ENCODE measurements around the gene MCC.

The MCC gene

DNA sequence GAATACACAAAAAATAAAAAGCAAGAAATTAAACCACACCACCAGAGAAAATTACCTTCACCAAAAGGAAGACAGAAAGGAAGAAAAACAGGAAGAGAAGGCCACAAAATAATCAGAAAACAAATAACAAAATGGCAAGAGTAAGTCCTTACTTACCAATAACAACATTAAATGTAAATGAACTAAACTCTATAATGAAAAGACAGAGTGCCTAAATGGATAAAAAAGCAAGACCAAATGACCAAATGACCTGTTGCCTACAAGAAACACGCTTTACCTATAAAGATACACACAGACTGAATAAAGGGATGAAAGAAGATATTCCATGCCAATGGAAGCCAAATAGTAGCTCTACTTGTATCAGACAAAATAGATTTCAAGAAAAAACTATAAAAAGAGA is 140.7 kb downstream of the MCC start:
- in situ Hi-C loops (cut with HindIII; ENCODE audit: low sequenced_read_pairs), result no loop called here
- DNase-seq (ENCODE audit: low read depth), result no peak
- H3K4me3 ChIP-seq (ENCODE audit: low read depth, low read length), result no peak overlapping the region
- TF ChIP-seq CTCF (IDR thresholded peaks at IDR 0.05; ENCODE audit: low read depth, low read length, missing control alignments), result no peak

DNA sequence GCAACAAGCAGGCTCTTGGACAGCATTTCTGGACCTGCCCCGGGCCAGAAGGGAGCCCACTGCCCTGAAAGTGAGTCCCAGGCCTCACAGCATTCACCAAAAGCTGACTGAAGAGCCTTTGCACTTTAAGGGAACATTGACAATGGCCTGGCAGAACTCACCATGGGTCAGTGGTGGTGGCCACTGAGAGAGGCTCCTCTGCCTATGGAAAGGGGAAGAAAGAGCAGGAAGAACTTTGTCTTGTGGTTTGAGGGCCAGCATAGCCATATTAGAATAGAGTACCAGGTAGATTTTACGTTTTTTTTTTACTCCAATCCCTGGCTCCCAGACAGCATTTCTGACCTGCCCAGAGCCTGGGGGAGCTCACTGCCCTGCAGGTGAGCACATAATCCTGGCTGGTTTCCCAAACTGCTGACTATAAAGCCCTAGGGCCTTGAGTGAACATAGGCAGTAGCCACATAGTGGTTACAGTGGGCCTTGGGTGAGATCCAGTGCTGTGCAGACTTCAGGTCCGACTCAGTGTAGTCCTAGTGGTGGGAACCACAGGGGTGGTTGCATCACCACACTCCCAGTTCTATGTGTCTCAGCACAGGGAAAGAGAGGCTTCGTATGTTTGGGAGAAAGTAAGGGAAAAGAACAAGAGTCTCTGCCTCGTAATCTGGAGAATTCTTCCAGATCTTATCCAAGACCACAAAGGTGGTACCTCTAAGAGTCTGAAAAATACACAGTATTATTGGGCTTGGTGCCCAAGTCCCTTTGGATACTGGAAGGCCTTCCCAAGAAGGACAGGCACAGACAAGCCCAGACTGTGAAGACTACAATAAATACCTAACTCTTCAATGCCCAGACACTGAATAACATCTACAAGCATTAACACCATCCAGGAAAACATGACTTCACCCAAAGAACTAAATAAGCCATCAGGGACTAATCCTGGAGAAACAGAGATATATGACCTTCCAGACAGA is 143.0 kb downstream of the MCC start:
- peak; percentile 22 for TF ChIP-seq CTCF (IDR thresholded peaks at IDR 0.05; ENCODE audit: low read depth, low read length, missing control alignments)
- in situ Hi-C loops (cut with HindIII; ENCODE audit: low sequenced_read_pairs), result no loop called here
- DNase-seq (ENCODE audit: low read depth), result peak; percentile 95
- H3K4me3 ChIP-seq (ENCODE audit: low read depth, low read length), result no peak overlapping the region

DNA sequence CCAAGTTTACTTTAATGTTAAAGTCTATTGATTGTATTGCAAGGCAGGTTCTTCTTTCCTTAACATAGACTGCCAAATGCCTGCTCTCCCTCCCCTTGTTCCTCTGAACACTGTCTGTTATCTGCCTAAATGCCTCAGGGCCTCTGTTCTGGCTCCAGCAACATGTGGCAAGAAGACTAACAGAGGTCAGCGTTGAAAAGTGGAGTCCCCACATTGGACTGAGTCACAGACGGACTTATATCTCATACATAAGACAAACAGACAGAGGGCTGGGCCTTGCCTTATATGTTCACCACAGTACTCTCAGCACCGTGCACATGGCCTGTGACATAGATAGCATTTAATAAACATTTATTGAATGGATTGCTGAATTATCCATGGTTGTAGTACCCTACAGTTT is 144.9 kb downstream of the MCC start:
- in situ Hi-C loops (cut with HindIII; ENCODE audit: low sequenced_read_pairs), result no loop called here
- DNase-seq (ENCODE audit: low read depth), result no peak
- TF ChIP-seq CTCF (IDR thresholded peaks at IDR 0.05; ENCODE audit: low read depth, low read length, missing control alignments), result no peak
- H3K4me3 ChIP-seq (ENCODE audit: low read depth, low read length), result no peak overlapping the region

- no peak for DNase-seq (ENCODE audit: low read depth)
- TF ChIP-seq CTCF (IDR thresholded peaks at IDR 0.05; ENCODE audit: low read depth, low read length, missing control alignments), result no peak
- in situ Hi-C loops (cut with HindIII; ENCODE audit: low sequenced_read_pairs), result no loop called here
- H3K4me3 ChIP-seq (ENCODE audit: low read depth, low read length), result no peak overlapping the region
Observed at GRCh38 chr5:113340537-113340936, 147.7 kb downstream of the MCC start.

- in situ Hi-C loops (cut with HindIII; ENCODE audit: low sequenced_read_pairs), result no loop called here
- DNase-seq (ENCODE audit: low read depth), result no peak
- no peak overlapping the region for H3K4me3 ChIP-seq (ENCODE audit: low read depth, low read length)
- no peak for TF ChIP-seq CTCF (IDR thresholded peaks at IDR 0.05; ENCODE audit: low read depth, low read length, missing control alignments)
Observed at GRCh38 chr5:113338628-113339027, 149.6 kb downstream of the MCC start.

DNA sequence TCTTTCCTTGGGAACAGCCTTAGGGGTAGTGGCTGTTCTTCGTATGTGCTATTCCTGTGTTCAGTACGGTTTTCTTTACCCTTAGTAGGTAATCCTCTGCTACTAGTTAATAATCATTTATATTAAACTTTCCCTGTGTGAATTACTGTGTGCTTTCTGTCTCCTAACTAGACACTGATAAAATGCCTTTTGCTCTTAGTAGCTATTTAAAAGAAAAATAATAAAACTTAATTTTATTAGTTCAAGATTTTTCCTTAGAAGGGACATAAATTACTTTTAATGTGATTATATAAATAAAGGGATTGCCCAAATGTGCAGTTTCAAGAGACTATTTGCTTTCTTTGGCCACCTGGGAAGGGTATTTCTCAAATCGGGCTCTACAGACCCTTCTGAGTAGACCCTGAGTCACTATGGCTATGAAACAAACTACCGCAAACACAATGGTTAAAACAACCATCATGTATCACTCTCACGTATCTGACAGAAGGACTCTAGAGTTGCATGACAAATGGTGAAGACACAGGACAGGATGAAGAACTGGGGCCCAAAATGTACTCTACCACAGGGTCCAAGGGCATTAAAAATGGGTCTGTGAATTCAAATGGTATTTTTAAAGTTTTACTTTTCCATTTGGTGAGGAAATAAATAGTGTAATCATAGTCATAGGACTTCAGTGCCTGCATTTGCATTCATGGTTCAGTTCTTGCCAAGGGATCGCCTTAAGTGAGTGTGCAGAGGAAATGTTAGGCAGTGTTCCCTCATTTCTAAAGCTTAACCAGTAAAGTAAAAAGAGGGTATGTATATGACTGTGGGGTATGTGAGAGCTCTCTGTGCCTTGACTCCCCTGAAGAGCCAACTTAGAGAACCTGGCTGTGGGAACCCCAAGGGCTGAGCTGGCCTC is 150.5 kb downstream of the MCC start:
- in situ Hi-C loops (cut with HindIII; ENCODE audit: low sequenced_read_pairs), result no loop called here
- no peak for TF ChIP-seq CTCF (IDR thresholded peaks at IDR 0.05; ENCODE audit: low read depth, low read length, missing control alignments)

More for the DNA sequence above, 150.5 kb downstream of the MCC start:
- H3K4me3 ChIP-seq (ENCODE audit: low read depth, low read length), result no peak overlapping the region
- no peak for DNase-seq (ENCODE audit: low read depth)

Data from astrocyte of the cerebellum (primary cell).